Keratinocyte (primary cell): Measurements from ENCODE around the gene ECHDC3.

Experiments
- CTCF ChIP-seq, 3 experiments: IDR thresholded peaks in 1 of 3; conservative IDR thresholded peaks in 1 of 3; optimal IDR thresholded peaks in 1 of 3; 2 replicates in 2 of 3; 3 replicates in 1 of 3; pipeline versions ENCODE3 to v1.5.1; 2011; ENCODE audit warnings: low read length in 3 of 3, mild to moderate bottlenecking in 3 of 3, moderate library complexity in 2 of 3, control low read depth in 1 of 3, inconsistent platforms in 1 of 3; ENCODE audit not compliant: insufficient read depth in 2 of 3; ENCODE audit errors: extremely low read depth in 1 of 3
- EZH2 ChIP-seq: IDR thresholded peaks from one replicate; pipeline ENCODE4 v1.6.1; 2012; ENCODE audit warnings: inconsistent platforms, mild to moderate bottlenecking, low read length, moderate library complexity

GRCh38 chr10:11773761-11774441 is 31.7 kb downstream of the ECHDC3 start:
- TF ChIP-seq CTCF (optimal IDR thresholded peaks at IDR 0.05 in 1 of 3, IDR thresholded peaks at IDR 0.05 in 1 of 3, conservative IDR thresholded peaks at IDR 0.05 in 1 of 3; ENCODE audit: extremely low read depth in 1 of 3, insufficient read depth in 2 of 3, low read length in 3 of 3) (no peak), EZH2 (no peak)
